GM21367 (cell line): ENCODE results near the gene C1orf50.
"Not testable (repeated sequence)": the region's sequence is repeated elsewhere in the genome, so short reads cannot be mapped to it uniquely, and the experiment has no call there.

ENCODE experiments used
- ATAC-seq: cut with Tn5 transposase; IDR thresholded peaks from one replicate; pipeline ENCODE4 v1.9.1; 2021; ENCODE audit not compliant: unreplicated experiment

Gene C1orf50

DNA sequence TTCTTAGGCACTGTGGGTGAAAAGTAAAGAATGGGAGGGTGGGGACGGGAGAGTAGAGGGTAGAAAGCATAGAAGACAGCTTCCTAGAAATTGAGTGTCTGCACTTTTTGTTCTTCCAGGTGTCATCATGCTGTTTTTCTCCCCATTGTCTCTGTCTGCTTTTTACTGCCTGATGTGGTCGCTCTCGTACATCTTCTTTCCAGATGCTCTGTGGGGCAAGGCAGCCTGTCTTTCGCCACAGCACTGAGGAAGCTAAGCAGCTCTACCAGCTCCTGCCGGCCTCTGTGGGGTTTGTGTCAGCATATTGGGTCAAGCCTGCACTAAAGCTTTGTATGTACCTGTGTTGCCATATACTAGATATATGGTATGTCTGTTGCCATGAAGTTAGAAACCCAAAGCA lies 30.9 kb downstream of the C1orf50 start:
- no peak for ATAC-seq

DNA sequence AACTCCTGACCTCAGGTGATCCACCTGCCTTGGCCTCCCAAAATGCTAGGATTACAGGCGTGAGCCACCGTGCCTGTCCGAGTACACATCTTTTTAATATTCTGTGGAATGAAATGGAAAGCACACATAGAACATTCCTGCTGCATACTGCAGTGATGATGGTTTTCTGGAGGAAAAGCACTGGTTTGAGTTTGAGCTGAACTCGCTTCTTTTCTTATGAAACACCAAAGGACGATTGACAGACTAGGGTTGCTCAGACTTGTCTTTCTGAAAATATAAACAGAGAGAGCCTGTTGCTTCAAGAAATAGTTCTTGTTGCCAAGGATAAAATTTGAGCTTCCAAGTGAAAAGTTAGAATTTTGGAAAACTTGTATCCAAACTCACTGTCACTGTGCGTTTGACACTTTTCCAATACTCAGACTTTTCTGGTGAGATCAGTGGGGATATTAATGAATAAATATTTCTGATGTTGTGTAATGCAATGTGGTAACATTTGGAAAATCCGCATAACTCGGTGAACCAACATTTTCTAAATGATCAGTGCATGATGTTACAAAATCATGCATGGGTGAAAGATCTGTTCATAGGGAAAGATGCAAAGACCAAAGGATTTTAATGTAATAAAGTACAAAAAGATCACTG lies 34.9 kb downstream of the C1orf50 start:
- ATAC-seq = no peak

DNA sequence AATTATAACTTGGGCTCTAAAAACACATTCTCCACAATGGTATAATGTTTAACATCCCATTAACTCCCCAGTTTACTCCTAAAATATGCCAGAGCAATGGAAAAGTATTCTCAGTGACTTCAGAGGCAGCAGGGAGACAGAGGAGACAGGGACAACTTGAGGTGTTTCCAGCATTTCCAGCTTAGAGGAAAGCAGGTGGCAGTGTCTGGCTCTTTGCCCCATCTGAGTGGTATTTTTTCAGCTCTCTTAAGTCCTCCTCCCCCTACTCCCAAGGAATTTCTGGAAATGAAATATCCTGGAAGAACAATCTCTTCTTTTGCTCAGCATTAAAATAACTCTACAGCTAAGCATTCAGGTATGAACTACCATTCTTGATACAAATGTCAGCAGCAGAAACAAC lies 39.1 kb downstream of the C1orf50 start:
- ATAC-seq = no peak

DNA sequence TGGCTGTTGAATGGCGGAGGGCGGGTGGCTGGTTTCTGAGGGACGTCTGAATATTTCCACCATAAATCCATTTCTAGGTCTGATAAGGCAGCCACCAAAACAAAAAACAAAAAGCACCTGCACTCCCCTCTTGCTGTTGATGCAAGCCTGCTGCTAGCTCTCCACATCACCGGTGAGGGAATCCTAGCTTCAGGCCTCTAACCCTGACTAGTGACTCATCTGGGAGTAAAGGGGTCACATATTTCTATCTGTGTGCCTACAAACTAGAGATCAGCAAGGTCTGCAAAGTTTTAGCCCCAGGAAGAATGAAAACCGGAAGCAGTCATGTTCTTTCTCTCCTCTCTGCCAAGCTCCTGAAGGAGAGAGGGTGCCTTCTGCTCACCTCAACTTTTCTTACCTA lies 39.5 kb downstream of the C1orf50 start:
- ATAC-seq = no peak

DNA sequence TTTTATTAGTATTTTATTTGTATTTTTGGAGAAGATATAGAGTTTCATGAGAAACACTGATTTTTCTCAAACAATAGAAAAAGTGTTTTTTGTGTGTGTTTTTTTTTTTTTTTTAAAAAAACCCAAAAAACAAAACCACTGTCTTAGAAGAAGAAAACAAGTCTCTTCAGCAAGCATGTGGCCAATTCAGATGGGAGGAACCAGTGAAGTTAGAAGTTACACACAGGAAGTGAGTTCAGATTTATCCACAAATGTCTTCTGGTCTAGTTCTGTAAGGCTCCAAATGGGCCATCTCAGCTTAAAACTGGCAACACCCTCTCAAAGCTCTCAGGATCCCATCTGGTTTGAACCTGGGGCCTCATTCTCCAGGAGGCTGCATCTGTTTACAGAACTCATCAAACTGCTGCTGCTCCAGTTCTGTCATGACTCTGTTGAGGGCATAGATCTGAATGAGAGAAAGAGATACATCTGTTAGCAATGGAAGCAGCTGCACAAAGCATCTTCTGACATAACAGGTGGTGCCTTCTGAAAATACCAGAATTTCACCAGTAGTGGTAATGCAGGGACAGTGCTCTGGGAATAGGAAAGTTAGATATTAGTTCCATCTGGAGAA lies 40.1 kb downstream of the C1orf50 start:
- ATAC-seq = no peak

DNA sequence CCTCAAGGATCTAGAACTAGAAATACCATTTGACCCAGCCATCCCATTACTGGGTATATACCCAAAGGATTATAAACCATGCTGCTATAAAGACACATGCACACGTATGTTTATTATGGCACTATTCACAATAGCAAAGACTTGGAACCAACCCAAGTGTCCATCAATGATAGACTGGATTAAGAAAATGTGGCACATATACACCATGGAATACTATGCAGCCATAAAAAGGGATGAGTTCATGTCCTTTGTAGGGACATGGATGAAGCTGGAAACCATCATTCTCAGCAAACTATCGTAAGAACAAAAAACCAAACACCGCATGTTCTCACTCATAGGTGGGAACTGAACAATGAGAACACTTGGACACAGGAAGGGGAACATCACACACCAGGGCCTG lies 47.8 kb downstream of the C1orf50 start:
- not testable (repeated sequence) for ATAC-seq

DNA sequence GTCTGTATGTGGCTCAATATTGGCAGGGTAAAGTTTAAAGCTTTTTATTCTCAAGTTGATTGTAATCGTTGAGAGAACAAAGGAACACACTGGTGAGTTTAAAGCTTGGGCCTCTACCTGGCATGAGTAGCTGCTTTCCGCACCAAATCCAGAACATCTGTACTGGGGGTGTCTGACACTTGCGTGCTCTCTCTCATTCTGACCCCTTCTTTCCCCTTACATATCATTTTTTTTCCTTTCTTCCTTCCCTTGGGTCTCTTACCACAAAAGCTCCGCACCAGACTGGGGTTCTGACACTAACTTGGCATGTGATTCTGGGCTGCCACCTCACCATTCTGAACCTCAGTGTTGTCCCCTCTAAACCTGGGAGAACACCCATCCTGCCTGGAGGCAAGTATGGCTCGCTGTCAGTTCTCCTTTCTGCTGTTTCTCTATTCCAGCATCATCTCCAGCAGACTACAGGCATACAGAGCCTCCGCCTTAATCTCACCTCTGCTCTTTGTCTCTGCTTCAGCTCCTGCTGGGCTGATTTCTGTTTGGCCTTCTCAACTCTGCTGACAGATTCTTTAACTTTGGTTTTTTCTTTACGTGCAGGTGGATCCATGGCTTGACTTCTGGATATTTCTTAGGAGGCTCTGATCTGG lies 49.0 kb downstream of the C1orf50 start:
- no peak for ATAC-seq

DNA sequence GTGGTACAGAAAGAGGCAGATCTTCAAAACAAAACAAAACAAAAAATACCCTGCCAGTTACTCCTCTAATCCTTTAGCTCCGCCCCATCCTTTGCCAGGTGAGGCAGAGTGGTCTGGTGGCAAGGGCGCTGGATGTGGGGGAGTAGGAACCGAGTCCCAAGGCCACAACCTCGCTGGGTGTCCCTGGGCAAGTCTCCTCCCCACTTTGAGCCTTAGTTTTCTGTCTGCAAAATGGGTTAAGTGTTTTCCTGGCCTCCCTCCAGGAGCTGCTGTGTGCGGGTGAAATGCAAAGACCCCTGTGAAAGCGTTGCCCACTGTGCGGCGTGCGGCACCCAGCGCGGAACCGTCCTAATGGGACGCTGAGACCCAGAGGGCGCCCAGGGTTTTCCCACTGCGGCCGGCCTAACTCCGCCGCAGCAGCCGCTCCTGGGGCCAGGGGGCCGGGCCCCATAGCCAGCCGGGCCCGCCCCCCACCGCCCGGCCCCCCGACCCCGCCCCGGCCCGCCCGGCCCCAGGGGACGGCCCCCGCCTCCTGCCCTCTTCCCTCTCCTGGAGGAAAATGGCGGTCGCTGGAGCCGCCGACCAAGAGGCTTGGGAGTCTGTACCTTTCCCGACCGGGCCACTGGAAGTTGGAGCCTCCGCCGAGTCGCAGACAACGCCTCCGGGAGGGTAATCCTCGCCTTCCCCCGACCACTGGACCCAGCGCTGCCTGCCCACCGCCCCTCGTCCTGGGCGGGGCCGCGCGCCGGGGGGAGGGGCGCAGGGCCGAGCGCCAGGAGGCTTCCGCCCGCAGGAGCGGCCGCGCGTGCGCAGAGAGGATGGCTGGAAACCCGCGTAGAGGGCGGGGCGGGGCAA lies 49.8 kb downstream of the C1orf50 start, which contains the start of the genes ERMAP and SVBP:
TSS of gene ERMAP (plus strand) at position 538 of the 855 bp plus-strand sequence. CDS start 13,327 bp downstream, outside the sequence.
TSS of gene SVBP (minus strand) at position 813 of the 855 bp plus-strand sequence. CDS start 853 bp downstream, outside the sequence.
- ATAC-seq = peak; percentile 73

DNA sequence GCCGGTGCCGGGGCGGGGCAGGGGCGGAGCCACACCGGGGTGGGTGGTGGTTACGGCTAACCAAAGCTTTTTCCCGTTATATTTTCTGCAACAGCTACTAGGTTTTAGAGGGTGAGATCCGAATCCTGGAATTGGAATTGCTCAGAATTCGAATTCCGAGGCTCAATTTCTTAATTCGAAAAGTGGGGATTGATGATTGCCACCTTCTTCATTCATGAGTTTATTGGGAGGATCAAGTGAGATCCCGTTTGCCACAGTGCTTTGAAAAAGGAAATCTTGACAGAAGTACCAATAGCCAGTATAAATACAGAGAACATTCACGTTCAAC lies 50.4 kb downstream of the C1orf50 start:
- ATAC-seq = no peak

DNA sequence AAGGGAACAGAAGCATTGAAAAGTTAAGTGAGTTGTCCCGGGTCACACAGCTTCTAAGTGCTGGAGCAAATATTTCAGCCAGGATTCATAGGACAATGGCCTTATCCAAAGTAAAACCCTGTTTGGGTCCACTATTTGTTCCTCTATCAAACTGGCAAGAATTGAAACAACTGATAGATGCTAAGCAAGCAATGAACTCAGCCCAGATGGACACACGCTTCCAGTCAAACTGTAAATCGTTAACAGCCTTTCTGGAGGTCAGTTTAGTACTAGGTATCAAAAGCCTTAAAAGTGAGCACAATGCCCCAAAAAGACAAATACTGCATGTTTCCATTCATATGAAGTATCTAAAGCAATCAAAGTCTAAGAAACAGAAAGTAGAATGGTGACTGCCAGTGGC lies 50.9 kb downstream of the C1orf50 start:
- no peak for ATAC-seq

DNA sequence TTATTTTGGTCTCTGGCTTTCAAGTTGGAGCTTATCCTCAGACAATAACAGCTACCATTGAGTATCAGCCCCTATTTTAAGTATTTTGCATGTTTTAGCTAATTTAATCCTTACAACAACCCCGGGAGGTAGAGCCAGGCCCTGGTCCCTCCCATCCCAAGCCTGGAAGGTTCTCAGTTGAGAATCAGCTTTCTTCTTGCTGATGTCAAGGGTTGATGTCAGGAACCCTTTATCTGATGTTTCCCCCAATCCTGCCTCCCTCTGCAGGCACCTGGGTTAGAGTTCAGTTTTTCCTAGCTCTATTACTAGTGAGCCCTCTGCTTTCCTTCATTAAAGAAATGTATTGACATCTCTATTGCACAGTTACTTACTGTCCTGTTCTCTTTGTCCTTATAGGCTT lies 53.8 kb downstream of the C1orf50 start:
- no peak for ATAC-seq

DNA sequence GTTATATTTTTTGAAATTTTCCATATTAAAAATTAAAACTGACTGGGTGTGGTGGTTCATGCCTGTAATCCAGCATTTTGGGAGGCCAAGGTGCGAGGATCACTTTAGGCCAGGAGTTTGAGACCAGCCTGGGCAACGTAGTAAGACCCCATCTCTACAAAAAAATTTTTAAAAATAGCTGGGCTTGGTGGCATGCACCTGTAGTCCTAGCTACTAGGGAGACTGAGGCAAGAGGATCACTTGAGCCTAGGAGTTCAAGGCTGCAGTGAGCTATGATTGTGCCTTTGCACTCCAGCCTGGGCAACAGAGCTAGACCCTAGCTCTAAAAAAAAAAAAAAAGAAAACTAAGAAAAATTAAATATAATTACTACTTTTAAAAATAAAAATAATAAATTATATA lies 54.6 kb downstream of the C1orf50 start:
- no peak for ATAC-seq

DNA sequence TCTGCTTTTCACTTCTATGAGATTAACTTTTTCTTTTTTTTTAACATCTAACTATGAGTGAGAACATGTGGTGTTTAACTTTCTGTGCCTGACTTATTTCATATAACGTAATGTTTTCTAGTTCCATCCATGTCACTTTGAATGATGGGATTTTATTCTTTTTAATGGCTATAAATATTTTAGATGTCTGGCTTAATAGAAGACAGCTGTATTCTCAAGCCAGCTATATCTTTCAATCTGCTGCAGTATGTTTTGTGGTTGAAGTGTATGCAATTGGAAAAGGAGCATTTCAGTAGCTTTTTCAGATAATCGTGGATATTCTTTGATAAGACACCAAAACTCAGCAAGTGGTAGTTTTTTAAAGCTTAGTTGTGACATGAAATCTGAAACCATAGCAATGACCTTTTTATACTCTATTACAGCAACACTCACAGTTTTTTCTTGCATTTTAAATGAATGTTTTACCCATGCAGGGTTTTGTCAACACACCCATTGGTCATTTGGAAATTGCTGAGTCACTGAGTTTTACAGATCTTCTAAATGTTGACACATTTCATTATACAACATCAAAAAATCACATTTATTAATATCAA lies 55.8 kb downstream of the C1orf50 start:
- no peak for ATAC-seq

DNA sequence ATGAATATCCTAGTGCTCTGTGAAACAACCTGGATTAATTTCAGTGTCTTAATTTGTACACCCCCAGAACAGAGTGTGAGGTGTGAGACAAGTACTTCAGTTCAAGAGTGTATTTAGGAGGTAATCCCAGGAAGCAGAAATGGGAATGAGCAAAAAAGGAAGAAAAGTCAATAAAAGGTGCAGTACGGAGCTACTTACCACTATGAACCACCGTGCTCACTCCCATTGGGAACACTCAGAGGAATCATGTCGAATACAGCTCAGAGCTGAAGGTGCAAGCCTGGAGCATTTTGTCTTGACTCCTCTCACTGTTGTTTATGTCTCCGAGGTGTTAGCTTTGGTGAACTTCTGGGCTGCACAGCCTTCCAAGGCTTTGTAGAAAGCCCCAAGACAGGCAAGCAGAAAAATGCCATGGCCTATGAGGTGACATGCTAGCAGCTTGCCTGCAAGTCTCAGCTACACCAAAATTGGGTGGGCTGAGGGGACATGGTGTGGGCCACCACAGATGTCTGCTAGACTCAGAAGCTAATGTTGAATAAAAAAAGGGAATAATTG lies 57.5 kb downstream of the C1orf50 start:
- ATAC-seq = no peak

DNA sequence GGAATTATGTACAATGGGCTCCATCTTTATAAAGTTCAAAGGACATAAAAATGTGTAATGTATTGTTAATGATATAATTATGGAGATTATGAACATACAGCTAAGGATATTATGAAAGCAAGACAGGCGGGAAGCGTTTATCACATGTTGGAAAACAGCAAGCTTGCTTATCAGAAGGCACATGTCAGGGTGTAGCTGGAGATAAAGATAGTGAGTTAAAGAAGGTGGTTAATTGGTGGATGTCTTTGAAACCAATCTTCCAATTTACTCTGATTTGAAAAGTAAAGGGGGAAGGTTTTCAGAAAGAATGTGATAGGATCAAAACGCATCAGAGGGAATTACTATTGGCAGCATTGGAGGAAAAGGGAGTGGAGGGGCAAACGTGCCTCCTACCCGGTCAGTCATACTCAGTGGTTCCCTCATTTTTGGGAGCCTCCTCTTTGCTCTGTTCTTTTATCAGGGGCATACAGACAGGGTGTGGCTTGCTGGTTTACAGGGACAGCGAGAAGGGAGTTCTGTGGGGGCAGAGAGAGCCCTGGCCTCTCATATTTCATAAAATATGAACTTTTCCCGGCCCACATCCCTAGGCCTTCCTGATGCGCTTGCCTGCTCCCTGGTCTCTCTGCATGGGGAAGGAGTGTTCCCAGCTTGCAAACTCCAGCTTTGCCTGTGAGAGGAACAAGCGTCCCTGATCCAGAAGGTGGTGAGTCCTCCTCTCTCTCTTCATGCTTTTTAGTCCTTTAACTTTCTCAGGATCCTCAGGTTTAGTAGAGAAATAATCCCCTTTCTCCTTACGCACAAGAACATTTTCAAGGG lies 58.2 kb downstream of the C1orf50 start:
- no peak for ATAC-seq
